Measurements from ENCODE around the gene KCNG1.

- TF ChIP-seq, protein P1, sequence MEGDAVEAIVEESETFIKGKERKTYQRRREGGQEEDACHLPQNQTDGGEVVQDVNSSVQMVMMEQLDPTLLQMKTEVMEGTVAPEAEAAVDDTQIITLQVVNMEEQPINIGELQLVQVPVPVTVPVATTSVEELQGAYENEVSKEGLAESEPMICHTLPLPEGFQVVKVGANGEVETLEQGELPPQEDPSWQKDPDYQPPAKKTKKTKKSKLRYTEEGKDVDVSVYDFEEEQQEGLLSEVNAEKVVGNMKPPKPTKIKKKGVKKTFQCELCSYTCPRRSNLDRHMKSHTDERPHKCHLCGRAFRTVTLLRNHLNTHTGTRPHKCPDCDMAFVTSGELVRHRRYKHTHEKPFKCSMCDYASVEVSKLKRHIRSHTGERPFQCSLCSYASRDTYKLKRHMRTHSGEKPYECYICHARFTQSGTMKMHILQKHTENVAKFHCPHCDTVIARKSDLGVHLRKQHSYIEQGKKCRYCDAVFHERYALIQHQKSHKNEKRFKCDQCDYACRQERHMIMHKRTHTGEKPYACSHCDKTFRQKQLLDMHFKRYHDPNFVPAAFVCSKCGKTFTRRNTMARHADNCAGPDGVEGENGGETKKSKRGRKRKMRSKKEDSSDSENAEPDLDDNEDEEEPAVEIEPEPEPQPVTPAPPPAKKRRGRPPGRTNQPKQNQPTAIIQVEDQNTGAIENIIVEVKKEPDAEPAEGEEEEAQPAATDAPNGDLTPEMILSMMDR (IDR thresholded peaks at IDR 0.05; ENCODE audit: poor library complexity): no peak
- TF ChIP-seq EZH2phosphoT487 (IDR thresholded peaks at IDR 0.05; ENCODE audit: low read depth, severe bottlenecking, unreplicated experiment): no peak
Observed at GRCh38 chr20:51005214-51005613, 17.7 kb downstream of the KCNG1 start.

Data from hepatocyte (in vitro differentiated cells).